Activated T-helper 1 cell treated with anti-CD3 and anti-CD28 coated beads, Interleukin-2, amount 50 U/mL, for 16 hours (primary cell): Measurements from ENCODE around the gene NEDD4L.
A peak's percentile ranks its signal among the peaks of the same experiment; 100 is the strongest.
"Not testable (repeated sequence)": the region's sequence is repeated elsewhere in the genome, so short reads cannot be mapped to it uniquely, and the experiment has no call there.

Source experiments
- DNase-seq, 2 donors: peaks; one replicate each; pipeline ENCODE4 v3.0.0-alpha.2; 2020; ENCODE audit warnings: low read depth in 1 of 2, low spot score in 1 of 2

The NEDD4L gene

DNA sequence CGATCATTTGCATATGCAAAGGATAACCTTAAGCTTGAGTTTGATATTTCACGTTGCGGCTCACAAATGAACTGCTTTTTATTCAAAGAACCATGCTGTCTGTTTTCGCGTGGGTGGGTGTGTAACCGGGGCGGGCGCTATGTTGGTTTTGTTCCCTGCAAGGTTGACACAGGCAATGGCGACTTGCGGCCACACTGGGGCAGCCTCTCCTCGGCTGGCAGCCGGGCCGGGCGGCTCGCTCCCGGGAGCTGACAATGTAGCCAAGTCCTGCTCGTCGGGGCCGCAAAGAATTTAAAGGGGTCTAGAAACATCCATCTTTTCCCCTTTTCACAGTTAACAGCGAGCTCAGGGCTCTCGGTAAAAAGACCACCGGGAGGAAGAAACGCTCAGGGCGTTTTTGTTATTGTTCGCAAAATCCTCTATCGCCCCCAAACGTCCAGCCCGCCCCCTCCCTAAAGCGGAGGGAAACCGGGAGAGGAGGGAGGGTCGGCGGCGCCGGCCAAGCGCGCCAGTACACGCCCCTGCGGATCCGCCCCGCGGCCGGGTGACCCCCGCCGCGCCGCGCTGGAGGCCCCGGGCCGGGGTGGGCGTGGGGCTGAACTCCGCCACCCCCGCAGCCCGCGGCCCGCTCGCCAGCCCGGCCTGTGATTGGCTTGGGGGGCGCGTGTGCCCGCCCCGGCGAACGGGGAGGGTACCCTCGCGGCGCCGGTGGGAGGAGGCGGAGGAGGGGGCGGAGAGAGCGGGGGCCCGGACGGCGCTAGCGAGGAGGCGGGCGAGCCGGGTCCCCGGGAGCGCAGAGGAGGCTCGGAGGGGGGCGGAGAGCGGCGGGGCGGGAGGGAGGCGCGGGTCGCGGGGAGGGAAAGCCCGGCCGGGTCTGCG lies at the start of gene NEDD4L:
Gene NEDD4L (plus strand): TSS at position 736 of the 879 bp plus-strand sequence. CDS start 435 bp downstream, outside the sequence.
- peak; percentile 41 to 59 for DNase-seq

DNA sequence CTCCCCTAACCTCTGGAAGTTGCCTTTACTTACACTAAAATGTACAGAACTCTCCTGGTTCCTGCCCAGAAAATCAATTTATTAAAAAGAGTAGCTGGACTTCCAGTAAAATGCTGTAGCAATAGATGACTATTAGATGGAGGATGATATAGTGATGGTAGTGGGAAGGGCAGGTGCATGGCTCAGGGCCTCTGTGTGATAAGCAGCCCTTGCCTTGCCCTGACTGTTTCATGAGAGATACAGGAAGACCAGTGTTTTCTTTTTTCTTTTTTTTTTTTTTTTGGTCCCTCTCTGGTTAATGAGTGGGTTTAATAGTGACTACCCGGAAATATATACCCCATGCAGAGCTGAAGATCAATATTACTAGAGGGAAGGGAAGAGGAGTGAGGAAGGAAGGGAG lies 48.7 kb upstream of the NEDD4L start:
- no peak for DNase-seq

DNA sequence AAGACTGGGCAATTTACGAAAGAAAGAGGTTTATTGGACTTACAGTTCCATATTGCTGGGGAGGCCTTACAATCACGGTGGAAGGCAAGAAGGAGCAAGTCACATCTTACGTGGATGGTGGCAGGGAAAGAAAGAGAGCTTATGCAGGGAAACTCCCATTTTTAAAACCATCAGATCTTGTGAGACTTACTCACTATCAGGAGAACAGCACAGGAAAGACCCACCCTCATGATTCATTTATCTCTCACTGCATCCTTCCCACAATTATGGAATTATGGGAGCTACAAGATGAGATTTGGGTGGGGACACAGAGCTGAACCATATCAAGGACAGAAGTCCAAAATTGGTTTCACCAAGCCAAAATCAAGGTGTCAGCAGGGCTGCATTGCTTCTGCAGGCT lies 47.1 kb upstream of the NEDD4L start:
- not testable (repeated sequence) for DNase-seq

DNA sequence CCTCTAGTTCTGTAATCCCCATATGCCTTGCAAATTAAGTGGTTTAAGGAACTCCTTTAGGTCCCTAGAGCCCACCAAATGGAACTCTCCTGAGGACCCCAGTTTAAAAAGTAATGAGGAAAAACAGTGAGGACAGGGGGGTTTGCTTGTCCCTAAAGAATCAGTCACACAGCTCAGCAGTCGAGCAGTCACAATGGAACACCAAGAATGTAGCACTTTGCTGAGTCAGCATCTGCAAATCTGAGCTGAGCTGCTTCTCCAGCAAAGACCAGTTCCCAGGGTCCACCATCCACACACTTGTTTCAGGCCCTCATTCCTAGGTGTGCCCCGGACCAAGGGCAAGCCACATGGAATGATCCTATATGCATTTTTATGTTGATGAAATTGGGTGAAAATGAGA lies 46.2 kb upstream of the NEDD4L start:
- DNase-seq = no peak

DNA sequence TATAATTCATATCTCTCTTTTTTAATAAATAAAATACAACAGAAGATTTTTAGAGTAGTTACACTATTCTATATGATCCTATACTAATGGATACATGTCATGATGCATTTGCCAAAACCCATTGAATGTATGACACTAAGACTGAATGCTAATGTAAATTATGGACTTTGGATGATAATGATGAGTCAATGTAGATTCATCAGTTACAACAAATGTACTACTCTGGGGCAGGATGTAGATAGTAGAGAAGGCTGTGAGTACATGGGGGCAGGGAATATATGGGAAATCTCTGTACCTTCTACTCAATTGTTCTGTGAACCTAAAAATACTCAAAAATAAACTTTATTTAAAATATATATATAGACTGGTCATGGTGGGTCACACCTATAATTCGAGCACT lies 45.6 kb upstream of the NEDD4L start:
- DNase-seq = no peak

DNA sequence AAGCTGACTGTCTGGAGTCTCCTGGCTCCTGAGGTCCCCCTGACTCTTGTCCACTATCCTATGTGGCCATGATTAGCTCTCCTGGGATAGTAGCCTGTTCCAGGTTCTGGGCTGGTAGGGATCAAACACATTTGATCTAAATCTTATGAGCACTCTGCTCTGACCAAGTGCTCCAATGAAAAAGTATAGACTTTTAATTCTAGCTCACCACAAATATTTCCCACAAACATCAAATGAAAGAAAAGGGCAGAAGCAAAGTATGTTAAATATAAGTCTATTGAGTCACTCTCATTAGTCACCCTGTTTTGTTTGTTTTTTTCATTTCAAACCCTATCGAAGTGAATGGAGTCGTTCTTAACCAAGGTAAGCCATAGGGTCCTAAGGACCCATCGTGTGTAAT lies 39.7 kb upstream of the NEDD4L start:
- no peak for DNase-seq

DNA sequence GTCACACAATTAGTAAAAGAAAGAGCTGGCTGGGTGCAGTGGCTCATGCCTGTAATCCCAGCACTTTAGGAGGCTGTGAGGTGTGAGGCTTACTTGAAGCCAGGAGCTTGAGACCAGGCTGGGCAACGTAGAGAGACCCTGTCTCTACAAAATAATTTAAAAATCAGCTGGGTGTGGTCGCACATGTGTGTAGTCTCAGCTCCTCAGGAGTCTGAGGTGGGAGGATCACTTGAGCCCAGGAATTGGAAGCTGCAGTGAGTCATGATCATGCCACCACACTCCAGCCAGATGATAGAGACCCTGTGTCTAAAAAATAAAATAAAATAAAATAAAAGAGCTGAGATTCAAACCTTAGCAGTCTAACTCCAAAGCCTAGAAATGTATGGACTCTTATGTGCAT lies 39.0 kb upstream of the NEDD4L start:
- no peak for DNase-seq

DNA sequence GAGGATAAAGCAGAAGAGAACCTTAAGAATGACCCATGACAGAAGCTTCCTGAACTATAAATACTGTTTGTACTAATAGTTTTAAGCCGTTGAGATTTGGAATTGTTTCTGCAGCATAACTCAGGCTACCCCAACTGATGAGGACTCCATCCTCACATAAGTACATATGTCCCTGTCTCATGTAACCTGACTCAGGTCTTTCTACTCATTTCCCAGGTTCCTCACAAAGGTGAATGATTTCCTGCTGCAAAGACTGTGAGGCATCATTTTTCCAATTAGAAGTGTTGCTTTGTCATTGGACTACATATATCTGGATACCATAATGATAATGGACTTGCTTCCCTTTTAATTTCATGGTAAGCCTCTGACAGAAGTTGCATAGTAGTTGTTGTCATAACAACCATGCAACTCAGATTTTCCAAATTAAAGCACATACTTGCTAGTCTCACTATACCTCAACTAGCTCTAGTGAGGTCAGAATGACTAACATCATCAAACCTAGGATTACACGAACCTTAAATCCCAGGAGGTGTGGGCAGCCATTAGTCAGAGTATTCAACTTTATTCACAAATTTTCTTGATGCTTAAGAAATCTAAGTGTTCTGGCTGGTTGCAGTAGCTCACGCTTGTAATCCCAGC lies 38.0 kb upstream of the NEDD4L start:
- no peak for DNase-seq

DNA sequence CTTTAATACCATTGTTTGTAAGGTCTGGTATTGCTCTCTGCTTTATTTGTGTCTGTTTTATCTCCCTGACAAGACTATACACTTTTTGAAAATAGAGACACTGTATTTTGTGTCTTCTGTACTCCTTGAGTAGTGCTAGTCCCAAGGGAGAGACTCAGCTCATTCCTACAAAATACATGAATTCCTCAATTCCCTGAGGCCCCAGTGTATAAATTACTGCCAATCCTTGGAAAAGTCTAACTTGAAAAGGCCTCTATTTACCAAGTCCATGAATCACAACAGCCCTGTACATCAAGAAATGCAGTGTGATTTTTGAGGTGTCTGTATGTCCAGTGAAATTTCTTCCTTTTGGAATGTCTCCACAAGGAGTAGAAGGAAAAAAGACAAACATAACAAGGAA lies 34.9 kb upstream of the NEDD4L start:
- DNase-seq = no peak

DNA sequence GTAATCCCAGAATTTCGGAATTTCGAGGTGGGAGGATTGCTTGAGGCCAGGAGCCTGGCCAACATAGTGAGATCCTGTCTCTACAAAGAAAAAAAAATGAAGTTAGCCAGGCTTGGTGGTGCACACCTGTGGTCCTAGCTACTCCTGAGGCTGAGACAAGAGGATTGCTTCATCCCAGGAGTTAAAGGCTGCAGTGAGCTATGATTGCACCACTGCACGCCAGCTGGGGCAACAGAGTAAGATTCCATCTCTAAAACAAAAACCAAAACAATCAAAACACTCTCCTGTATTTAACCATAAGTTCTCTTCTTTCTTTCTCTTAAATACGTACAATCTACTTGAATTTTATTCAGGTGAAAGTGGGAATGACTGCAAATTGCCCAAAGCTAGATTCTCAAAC lies 33.8 kb upstream of the NEDD4L start:
- no peak for DNase-seq

DNA sequence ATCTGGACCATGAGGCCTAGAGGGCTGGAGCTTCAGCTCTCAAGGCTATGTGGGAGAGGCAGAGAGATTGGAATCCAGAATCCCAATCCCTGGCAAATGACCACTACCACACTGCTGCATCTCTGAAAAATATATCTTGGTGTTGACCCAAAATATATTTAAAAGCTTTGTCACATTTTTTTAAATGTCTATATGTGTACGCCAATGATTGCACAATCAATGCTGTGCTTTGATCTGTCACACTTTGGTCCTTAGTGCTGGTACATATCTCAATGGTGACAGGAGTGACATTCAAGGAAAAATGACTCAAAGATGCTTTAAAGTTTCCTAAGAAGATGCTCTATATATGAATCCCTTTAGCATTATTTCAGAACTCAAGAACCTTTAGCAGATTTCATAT lies 31.7 kb upstream of the NEDD4L start:
- no peak for DNase-seq

DNA sequence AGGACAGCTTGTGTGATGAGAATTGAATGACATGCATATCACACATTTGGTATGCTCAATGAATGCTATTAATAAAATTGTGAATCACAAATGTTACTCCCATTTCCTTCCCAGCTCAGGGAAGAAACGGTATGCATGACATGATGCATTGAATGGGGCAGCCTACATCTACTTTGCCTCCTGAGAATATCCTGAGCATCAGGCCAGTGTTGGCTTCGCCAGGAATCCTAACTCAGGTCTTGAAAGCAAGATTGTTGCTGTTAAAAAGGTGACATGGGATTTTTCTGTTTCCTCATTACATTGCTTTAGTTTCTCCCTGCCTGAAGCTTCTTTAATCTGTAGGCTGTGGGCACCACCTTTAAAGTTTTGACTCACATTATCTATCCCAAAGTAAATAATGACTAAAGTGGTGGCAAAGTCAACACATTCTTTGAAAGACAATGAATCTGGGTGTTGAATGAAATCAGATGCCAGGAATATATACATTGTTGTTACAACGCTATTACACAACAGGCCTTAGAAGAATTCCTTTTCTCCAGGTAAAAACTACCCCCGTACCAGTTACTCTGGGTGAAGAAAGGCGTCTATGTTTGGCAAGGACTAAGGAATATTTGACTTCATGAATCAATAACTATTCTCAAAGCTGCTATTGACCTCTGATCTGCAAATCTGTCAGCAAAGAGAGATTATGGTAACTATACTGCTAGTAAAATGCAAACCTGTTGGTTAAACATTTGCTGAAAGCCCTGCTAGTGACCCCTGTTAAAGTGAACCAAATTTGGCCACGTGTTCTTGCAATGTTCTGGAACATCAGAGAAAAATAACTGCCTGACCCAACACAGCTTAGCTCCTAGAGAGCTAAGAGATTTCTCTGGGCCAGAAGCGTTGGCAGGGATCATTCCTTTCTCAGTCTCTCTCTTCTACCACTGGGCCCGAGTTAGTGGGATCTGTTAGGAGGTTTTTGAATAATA lies 30.5 kb upstream of the NEDD4L start:
- no peak for DNase-seq

DNA sequence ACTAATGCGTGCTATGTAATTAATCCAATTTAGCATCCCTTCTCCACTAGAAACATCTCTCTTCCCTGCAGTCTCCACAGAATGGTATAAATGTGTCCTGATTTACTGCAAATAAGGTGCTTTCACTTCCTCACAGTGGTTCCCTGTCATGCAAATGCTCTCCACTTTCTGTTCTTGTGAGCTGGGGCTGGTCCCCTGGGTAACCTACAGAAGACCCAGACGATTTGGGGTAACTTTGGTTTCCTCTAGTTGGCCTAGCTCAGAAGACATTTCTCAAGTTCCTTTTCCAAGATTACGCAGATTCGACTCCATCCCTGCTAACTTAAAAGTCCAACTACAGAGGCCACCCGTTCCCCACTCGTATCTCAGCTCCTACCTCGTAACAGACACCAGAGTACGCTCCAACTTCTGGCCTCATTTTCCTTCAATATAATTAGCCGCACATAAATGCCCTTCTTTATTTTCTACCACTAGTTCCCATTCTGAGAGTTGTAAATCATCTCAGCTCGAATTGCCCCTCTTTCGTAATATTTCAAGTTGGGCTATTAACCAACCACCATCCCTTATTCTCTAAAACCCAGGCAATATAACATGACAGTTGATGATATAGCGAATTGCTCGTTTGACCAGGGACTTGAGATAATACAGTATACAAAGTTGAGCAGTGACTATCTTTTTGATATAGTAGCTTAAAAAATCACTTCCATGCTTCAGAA lies 28.8 kb upstream of the NEDD4L start:
- DNase-seq = no peak

DNA sequence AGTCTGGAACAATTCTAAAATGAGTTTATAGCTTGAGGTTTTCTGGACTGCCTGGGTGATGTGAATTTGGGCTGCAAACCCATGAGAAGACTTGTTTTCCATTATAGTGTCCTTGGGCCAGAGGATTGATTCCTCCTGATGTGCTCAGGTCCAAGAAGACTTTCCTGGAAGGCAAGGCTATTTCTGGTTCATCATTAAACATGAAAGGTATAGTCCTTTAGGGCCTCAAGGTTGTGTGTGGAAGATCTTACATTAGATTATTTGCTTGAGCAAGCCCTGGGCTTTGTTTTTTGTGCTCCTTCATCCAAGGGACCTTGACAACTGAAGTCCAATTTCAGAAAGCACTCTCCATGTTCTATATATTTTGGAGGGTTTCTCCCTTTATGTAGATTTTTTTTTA lies 26.8 kb upstream of the NEDD4L start:
- DNase-seq = no peak

DNA sequence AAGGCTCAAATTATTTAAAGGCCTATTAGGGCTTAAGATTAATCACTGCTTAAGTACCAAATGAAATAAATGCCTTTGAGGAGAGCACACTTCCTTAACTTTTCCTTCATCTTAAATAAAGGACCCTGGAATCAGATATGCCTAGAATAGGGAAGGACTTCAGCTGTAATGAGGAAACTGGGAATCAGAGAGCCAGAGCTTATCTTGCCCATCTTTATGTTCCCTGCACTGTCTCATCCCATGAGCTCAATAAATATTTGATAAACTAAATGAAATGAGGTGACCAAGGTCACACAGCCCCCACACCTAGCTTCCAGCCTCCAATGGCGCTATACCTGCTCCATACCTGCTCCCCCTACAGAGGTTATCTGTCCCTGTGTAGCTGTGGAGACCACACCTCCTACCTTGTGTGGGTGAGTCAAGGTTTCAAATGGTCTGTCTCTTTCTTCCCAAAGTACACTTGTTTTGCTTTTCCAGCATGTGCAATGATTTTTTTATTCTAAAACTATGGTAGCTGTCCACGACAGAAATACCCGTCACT lies 23.4 kb upstream of the NEDD4L start:
- DNase-seq = no peak

DNA sequence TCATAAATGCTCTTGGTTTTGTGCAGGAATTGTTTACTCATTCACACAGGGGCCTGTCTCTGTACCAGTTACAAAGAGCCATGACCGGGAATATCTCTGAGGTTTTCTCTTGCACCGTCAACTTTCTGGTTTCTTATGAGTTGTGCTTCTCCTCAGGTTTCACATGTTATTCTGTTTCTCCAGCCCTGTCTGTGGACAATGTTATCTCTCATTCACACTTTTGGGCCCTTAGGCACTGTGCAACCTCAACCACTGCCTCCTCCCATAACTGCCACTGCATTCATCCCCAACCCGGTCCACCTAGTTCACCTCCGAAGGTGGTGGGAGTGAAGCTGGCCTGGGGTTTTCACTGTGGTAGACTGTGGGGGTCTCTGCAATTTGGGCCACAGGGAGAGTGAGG lies 22.5 kb upstream of the NEDD4L start:
- DNase-seq = no peak

DNA sequence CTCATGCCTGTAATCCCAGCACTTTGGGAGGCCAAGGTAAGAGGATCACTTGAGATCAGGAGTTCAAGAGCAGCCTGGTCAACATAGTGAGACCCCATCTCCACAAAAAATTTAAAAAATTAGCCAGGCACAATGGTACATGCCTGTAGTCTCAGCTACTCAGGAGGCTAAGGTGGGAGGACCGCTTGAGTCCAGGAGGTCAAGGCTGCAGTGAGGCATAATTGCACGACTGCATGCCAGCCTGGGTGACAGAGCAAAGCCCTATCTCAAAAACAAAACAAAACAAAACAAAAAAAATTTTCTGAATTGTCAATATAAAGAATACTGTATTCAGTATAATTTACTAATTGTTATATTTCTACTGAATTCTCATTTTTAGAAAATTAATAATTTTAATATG lies 20.9 kb upstream of the NEDD4L start:
- DNase-seq = no peak

DNA sequence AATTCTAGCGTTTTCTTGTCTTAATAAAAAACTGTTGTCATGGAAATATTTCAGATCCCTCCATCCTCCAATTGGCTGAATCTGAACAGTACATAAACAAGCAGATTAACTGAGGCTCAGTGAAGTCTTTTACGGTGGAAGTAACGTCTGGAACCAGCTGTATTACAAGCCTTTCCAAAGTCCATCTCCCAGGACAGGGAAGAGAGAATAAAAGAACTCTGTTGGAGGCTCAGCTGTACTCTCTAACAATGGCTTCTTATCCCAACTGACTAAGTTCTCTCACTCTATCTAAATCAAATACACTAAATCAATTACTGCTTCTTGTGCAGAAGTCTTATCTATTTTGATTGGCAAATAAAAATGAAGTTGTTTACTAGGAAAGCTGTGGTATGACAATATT lies 19.9 kb upstream of the NEDD4L start:
- DNase-seq = no peak

DNA sequence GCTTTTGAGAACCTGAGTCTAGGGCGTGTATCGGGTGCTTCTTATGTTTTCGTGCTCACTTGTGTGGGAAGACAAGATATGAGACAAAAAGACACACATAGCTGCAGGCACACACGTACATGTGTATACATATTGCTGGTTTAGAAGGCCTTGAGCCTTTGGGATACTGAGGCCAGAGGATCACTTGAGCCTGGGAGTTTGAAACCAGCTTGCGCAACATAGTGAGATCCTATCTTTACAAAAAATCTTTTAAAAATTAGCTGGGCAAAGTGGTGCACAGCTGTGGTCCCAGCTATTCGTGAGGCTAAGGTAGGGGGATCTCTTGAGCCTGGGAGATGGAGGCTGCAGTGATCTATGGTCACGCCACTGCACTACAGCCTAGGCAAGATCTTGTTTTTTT lies 18.8 kb upstream of the NEDD4L start:
- no peak for DNase-seq

DNA sequence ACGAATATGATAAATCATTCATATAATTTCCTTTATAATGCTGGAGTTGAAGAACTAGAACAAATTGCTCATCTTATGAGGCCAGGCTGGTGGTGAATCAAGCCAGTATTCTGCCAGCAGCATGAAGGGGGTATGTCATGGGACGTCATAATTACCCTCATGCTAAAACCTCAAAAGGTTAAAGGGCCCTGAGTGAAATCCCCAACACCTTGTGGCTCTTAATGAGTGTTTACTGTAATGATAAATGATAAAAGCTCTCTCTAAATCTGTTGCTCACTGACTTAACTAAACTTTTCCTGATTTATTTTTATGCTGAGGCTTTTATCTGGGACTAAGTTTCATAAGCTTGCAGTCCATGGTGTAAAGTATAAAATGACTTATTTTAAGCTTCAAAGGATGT lies 18.3 kb upstream of the NEDD4L start:
- DNase-seq = no peak

DNA sequence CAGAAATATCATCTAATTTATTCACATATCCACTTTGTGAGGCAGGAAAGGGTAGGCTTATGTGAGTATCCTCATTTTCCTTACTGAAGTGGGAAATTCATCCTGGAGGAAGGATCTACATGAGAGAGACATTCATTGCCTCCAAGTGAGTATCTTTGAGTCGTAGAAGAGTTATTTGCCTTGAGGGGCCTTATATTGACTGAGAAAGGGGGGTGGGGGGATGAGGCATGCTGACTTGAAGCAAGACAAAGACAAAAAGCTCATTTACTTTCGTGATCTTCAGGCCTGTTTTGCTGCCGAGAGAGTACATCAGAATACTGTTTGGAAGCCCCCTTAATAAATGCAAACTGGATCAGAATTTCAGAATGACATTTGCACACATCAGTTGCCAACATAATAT lies 17.6 kb upstream of the NEDD4L start:
- DNase-seq = no peak
